Left renal cortex interstitium (tissue), 4 donors: ENCODE measurements around the gene ERVK3-1. TPM values are rescaled to one million over a fixed set of nuclear protein-coding genes. Genes with fewer than 3 reads are reported as not detected.
"Not testable (repeated sequence)": the region's sequence is repeated elsewhere in the genome, so short reads cannot be mapped to it uniquely, and the experiment has no call there.

Experiments
- DNase-seq, 4 donors: peaks; one replicate each; pipeline ENCODE4 v3.0.0-alpha.2; 2013; ENCODE audit warnings: low read depth in 4 of 4, low spot score in 2 of 4, missing footprints in 1 of 4
- polyA plus RNA-seq, 4 donors: library from polyadenylated mRNA; unstranded; fragments of 120-200 nt; gene quantifications; one replicate each; pipeline ENCODE4 v1.2.1, GENCODE V29; 2013; ENCODE audit not compliant: insufficient read length in 4 of 4

Gene ERVK3-1
- polyA plus RNA-seq, 4 donors: 49.7 to 58.3 (median 51.6) TPM

GRCh38 chr19:58300620-58301019 is 4.6 kb upstream of the ERVK3-1 start:
- DNase-seq: no peak

DNA sequence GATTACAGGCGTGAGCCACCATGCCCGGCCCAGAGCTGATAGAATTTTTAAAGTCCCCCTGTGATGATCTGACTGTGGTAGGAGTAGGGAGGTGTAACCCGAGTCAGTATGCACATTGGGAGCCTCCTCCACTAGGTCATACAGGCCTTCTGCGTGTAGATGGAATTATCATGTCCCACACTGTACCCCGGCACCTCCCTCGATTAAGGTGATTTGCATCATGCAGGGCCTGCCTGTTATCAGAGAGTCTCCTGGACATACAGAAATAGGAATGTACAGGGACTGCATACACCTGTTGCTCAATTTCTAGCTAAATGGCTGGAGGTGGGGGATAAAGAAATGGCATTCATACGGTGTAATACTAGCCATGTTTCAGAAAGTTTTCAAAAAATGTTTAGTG is 922 bp upstream of the ERVK3-1 start:
- no peak for DNase-seq

- no peak for DNase-seq
These were observed 471 bp upstream of the ERVK3-1 start for GRCh38 chr19:58304748-58305064.

- no peak for DNase-seq
These were observed 751 bp downstream of the ERVK3-1 start for GRCh38 chr19:58305932-58306323.

DNA sequence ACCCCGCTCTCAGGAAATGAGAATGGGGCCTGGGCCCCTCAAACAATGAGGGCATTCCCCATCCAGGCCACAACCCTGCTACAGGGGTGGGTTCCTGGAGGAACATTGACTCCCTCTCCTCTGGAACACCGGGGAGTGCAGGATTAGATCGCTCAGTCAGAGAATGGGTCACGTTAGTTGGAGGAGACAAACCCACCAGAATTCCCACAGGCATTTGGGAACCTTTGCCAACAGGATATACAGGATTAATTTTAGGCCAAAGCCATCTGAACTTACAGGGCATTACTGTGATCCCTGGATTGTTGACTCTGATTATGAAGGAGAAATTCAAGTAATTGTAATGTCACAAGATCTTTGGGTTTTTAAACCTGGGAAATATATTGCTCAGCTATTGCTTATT is 2.6 kb downstream of the ERVK3-1 start:
- DNase-seq: no peak

DNA sequence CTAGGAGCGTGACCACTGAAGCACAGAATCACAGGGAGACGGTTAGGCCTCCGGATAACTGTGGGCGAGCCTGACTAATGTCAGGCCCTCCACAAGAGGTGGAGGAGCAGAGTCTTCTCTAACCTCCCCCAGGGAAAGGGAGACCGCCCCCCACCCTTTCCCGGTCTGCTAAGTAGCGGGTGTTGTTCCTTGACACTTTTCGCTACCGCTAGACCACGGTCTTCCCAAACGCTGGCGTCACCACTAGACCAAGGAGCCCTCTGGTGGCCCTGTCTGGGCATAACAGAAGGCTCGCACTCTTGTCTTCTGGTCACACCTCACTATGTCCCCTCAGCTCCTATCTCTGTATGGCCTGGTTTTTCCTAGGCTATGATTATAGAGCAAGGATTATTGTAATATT is 5.5 kb downstream of the ERVK3-1 start:
- not testable (repeated sequence) for DNase-seq

- DNase-seq: no peak
These were observed 6.2 kb downstream of the ERVK3-1 start for GRCh38 chr19:58311345-58311865.

GRCh38 chr19:58315580-58315979 is 10.4 kb downstream of the ERVK3-1 start:
- no peak for DNase-seq

DNA sequence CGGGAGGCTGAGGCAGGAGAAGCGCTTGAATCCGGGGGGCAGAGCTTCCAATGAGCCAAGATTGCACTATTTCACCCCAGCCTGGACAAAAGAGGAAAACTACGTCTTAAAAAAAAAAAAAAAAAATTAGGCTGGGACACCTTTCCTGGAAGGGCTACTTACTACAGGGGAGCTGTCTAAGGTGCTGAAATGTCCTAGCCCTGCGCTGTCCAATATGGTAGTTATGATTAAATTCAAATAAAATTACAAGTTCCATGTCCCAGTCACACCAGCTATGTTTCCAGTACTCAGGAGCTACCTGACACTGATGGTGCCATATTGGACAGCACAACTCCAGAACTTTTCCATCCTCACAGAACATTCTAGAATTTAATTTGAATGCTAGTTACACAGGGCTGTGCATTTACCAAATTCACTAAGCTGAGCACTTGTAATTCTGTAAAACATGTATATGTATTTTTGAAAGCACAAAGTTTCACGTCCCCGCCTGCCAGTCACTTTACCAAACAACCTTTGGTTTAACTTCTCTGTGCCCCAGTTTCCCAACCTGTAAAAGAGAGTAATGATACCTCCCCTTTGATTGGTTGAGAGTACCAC is 12.4 kb downstream of the ERVK3-1 start:
- peak in 1 of 4 donors; percentile 33 for DNase-seq

- no peak for DNase-seq
These were observed 13.1 kb downstream of the ERVK3-1 start for GRCh38 chr19:58318297-58318696.

- DNase-seq: no peak
These were observed 14.1 kb downstream of the ERVK3-1 start for GRCh38 chr19:58319241-58319640.

GRCh38 chr19:58325311-58326022 is 20.3 kb downstream of the ERVK3-1 start:
- DNase-seq: no peak

GRCh38 chr19:58326501-58326913 is 21.3 kb downstream of the ERVK3-1 start:
- DNase-seq: no peak

- DNase-seq: peak; percentile 88 to 98 (median 93)
These were observed 21.9 kb downstream of the ERVK3-1 start, which contains the start of gene ZSCAN22 for GRCh38 chr19:58326914-58327726. Gene ZSCAN22 (plus strand): TSS chr19:58326994. CDS start chr19:58334803, 7,809 bp downstream.

DNA sequence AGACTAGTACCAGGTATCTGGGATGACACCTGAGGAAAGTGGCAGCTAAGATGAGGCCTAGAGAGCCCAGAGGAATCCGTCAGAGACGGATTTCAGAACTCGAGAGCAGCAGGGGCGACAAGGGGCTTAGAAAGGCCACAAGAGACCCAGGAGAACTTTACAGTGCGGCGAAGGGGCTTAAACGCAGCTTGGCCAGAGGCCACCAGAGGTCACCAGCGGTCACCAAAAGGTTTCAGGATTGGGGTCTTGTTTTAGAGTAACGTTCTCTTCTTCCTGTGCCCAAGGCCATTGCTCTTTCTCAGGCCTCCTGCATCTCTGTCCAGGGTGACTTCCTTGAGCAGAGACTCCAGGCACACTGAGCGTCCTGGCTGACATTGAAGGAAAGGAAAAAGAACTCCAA is 23.8 kb downstream of the ERVK3-1 start:
- no peak for DNase-seq

DNA sequence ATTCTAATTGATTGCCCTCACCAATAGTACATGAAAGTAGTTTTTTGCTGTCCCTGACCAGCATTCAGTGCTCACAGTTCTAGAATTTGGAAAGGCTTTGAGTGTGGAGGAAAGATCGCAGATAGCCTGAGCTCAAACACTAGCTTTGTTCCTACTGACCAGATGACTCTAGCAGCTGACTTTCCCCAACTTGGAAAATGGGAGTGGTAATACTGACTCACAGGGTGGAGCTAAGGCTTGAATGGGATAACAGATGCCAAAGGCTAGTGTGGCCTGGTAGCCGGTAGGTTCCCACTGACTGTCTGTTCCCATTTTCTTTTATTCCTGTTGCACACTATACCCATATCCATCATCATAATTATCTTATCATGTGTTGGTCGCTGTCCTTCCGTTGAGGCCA is 25.3 kb downstream of the ERVK3-1 start:
- DNase-seq: no peak

- no peak for DNase-seq
These were observed 27.5 kb downstream of the ERVK3-1 start for GRCh38 chr19:58332697-58333096.

DNA sequence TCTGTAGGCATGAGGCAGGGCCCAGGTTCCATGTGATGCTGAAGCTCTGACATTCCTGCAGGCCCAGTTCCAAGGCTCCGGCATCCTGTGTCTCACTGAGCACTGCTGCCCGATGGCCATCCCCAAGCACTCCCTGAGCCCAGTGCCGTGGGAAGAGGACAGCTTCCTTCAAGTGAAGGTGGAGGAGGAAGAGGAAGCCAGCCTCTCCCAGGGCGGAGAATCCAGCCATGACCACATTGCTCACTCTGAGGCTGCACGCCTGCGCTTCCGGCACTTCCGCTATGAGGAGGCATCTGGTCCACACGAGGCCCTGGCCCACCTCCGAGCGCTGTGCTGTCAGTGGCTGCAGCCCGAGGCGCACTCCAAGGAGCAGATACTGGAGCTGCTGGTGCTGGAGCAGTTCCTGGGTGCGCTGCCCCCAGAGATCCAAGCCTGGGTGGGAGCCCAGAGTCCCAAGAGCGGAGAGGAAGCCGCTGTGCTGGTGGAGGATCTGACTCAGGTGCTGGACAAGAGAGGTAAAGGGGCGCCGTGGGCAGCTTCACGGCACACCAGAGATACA is 29.6 kb downstream of the ERVK3-1 start:
- DNase-seq: no peak

DNA sequence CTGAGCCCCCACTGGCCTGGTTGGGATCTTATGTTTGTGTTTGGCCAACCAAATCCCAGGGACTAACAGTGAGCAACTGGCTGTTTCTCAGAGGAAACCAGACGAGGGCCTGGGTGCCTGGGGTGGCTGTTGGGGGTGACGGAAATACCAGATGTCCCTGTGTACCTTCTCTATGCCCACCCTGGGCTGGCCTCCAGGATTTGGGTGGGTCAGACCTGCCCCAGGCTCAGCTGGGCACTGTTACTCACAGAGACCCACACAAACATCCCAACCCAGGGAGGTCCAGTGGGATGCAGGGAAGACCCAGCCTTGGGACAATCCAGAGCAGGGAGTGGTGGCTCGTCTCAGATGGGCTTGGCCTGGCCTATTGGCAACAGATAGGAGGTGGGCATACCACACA is 30.5 kb downstream of the ERVK3-1 start:
- DNase-seq: no peak

GRCh38 chr19:58336216-58336615 is 31.0 kb downstream of the ERVK3-1 start:
- DNase-seq: no peak

DNA sequence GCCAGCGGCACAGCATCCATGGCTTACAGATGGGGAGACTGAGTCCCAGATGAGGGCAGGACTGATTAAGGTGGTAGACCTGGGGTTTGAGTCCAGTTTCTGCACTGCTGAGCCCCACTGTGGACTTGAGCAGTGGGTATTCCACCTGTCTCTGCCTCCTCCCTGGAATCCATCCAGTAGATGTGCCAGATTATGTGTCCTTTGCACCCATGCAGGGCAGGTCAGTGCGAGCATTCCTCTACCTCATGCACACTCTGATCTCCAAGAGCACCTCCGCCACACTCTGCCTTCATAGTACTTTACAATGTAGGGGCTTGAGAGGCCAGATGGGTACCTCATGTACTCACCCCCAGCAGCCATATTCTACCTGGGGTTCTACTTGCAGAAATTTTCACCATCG is 31.6 kb downstream of the ERVK3-1 start:
- DNase-seq: no peak
